SK-N-SH (cell line): ENCODE data around the gene CDC73.

Experiments used
- FOXJ3 ChIP-seq: sonication (generic); formaldehyde crosslinking; IDR thresholded peaks from 2 replicates; pipeline ENCODE4 v1.5.1; 2020; ENCODE audit warnings: mild to moderate bottlenecking, missing genetic modification reagents
- GABPA ChIP-seq: IDR thresholded peaks from 2 replicates; pipeline ENCODE4 v1.4.0; 2012; ENCODE audit warnings: low read depth, mild to moderate bottlenecking
- JUND ChIP-seq: IDR thresholded peaks from 2 replicates; pipeline ENCODE4 v1.4.0; 2012
- MXI1 ChIP-seq: IDR thresholded peaks from 2 replicates; pipeline ENCODE4 v1.6.1; 2012; ENCODE audit warnings: mild to moderate bottlenecking, low read depth, low read length, improper control_type of control experiment
- POLR2AphosphoS5 ChIP-seq: IDR thresholded peaks from 2 replicates; pipeline ENCODE4 v1.6.1; 2012; ENCODE audit warnings: low read depth, low read length
- RAD21 ChIP-seq: IDR thresholded peaks from 2 replicates; pipeline ENCODE4 v1.6.1; 2012; ENCODE audit warnings: mild to moderate bottlenecking, low read length
- RCOR1 ChIP-seq: fragments of 150-350 bp; IDR thresholded peaks from 2 replicates; pipeline ENCODE4 v1.6.1; 2017; ENCODE audit warnings: antibody characterized with exemption, low read length
- TCF12 ChIP-seq: IDR thresholded peaks from 2 replicates; pipeline ENCODE4 v1.4.0; 2012
- TF ChIP-seq, protein P1 (sequence below): fragments of 200-600 bp; sonication (generic); IDR thresholded peaks from 2 replicates; pipeline ENCODE4 v1.6.1; 2017; ENCODE audit warnings: antibody characterized with exemption, mild to moderate bottlenecking, moderate library complexity

DNA sequence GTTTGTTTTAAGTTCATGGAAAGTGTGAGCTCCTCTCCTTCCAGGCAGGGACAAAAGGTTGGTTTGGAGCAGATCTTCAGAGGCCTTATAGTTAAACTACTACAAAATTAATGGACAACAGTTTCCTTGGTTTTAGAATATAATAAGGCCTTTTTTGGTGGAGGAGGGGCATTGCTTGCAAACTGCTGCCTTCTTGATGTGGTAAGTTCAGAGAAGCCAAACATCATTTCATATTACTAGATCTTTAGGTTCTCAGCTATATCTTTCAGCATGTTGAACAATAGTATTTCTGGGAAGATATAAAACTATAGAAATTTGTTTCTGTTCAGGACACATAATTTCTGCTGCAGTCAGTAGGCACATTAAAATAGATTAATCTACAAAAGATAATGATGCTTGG is 162.4 kb downstream of the CDC73 start:
- TF ChIP-seq, protein P1, sequence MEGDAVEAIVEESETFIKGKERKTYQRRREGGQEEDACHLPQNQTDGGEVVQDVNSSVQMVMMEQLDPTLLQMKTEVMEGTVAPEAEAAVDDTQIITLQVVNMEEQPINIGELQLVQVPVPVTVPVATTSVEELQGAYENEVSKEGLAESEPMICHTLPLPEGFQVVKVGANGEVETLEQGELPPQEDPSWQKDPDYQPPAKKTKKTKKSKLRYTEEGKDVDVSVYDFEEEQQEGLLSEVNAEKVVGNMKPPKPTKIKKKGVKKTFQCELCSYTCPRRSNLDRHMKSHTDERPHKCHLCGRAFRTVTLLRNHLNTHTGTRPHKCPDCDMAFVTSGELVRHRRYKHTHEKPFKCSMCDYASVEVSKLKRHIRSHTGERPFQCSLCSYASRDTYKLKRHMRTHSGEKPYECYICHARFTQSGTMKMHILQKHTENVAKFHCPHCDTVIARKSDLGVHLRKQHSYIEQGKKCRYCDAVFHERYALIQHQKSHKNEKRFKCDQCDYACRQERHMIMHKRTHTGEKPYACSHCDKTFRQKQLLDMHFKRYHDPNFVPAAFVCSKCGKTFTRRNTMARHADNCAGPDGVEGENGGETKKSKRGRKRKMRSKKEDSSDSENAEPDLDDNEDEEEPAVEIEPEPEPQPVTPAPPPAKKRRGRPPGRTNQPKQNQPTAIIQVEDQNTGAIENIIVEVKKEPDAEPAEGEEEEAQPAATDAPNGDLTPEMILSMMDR = no peak
- TF ChIP-seq RAD21 (no peak), POLR2AphosphoS5 (no peak), GABPA (no peak), MXI1 (no peak), JUND (no peak), FOXJ3 (CRISPR knock-in tag) (no peak), RCOR1 (no peak), TCF12 (no peak)
